Colon (tissue), 2 donors: Measurements from ENCODE around the gene CDKN2B-AS1.

ENCODE experiments used
- FAIRE-seq: peaks from 2 replicates; lab custom pipeline; 2012; peaks lifted over from hg19 to GRCh38; lab: Jason Lieb, UNC
- donor health status: control.
- donor health status: control.

Gene CDKN2B-AS1

DNA sequence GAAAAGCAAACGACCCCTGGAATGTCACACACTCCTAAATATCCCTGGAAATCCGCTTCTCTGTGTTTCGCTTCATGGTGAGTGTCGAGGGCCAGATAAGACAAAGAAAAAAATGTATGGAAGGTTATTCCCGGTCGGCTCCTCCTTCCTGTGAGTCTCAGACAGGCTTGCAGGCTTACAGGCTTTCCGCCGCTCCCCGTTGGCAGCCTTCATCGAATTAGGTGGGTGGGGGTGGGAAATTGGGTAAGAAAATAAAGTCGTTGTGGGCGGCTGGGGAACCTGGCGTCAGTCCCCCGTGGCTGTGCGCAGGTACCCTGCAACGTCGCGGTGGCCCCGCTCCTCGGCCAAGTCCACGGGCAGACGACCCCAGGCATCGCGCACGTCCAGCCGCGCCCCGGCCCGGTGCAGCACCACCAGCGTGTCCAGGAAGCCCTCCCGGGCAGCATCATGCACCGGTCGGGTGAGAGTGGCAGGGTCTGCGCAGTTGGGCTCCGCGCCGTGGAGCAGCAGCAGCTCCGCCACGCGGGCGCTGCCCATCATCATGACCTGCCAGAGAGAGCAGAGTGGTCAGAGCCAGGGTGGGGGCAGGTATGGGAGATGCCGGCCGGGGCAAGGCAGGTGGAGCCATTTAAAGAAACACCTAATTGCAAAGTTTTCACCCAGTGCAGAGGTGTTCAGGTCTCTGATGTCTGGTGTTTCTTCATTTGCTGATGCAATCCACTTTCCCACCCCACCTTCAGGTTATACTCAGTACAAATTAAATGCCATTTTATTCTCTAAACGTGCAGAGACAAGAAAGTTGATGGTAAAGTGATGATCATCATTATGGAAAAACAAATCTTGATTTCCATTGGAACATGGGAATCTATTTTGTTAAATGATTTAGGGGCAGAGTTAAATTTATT lies 11.4 kb downstream of the CDKN2B-AS1 start:
- no peak for FAIRE-seq

DNA sequence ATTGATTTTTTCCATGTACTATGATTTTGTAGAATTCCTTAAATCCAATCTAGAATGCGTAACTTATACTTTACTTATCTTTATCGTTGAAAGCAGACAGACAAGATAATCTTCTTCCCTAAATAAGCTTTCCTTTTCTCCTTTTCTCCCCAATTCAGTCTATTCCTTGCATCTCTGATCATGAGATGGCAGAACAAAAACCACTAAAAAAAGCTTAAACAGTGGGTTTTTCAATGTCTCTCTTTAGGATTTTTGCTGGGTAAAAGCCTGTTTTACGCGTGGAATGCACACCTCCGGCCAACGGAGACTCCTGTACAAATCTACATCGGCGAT lies 13.8 kb downstream of the CDKN2B-AS1 start:
- FAIRE-seq: no peak

DNA sequence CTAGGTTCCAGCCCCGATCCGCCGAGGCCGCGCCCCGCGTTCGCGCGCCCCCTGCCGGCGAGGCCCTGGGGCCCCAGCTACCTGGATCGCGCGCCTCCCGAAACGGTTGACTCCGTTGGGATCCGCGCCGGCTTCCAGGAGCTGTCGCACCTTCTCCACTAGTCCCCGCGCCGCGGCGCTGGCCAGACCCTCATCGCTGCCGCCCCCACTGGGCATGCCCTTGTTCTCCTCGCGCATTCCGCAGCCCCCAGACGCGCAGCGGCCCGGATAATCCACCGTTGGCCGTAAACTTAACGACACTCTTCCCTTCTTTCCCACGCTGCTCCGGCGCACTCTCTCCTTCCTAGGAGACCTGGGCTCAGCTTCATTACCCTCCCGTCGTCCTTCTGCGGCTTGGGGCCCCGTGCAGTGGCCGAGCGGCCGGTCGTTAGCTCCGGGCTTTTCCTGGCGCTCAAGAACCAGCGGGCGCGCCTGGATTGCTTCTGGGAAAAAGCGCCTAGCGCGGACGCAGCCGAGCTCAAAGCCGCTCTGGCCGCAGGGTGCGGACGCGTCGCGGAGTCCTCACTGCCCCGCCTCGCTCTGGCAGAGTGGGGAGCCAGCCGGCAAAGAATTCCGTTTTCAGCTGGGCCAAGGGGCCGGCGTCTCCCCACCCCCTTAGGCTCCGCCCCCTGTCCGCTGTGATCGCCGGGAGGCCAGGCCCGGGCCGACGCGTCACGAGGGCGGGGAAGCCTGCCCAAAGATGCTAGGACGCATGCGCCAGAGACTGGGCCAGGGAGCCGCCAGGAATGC lies 14.3 kb downstream of the CDKN2B-AS1 start, which contains the start of gene CDKN2B:
CDKN2B (minus strand) TSS at position 589 of the 789 bp plus-strand sequence; CDS start at position 237, 352 bp downstream.
- FAIRE-seq: no peak

DNA sequence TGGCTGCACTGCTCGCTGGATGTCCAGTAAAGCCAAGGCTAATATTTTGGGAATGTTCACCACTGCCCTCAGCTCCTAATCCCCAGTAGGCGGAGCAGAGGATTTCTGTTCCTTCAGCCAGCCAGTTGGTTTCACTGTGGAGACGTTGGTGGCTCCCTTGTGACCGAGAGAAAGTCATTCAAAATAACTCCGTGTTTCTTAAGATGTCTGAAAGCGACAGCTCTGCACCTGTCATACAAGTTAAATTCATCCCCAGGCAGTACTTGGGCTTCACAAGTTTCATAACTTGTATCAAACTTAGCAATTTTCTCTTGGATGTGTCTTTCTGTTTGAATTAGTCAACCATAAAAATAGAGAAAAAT lies 14.9 kb downstream of the CDKN2B-AS1 start:
- FAIRE-seq: no peak

DNA sequence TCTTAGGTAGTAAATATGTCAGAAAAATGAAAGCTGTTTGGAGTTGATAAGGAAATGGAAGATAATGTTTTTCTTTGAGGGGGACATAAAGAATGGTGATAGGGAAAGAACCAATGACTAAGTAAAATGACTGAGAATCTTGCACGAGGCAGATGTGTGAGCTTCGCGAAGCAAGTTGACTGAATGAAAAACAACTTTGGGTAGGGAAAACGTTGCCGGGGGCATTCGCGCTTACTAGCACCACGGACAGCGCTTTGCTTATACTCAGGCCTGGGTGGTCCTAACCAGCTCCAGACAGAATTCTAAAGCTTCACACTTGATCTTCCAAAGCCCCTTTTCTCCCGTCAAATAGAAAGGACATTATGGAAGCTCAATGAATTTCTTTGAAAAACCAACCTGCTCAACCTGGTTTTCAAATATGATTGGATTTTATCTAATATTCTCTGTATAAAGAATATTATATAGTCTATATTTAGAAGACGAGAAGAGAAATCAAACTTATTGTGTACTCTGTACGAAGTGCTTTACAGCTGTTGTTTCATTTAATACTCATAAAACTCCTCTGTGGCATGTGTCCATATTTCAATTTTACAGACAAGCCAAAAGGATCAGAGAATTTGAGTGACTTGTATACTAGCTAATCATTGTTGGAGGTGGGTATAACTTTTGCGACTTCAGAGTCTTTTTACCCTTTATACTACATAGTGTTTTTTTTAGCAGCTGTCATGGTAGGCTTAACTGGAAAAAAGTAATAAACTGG lies 16.5 kb downstream of the CDKN2B-AS1 start:
- FAIRE-seq: no peak

DNA sequence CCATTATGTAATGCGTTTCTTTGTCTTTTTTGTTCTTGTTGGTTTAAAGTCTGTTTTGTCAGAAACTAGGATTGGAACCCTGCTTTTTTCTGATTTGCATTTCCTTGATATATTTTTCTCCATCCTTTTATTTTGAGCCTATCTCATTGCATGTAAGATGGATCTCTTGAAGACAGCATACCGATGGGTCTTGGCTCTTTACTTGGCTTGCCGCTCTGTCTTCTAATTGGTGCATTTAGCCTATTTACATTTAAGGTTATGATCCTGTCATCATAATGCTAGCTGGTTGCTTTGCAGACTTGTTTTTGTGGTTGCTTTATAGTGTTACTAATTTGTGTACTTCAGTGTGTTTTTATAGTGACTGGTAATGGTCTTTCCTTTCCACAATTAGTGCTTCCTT lies 27.8 kb downstream of the CDKN2B-AS1 start:
- no peak for FAIRE-seq

DNA sequence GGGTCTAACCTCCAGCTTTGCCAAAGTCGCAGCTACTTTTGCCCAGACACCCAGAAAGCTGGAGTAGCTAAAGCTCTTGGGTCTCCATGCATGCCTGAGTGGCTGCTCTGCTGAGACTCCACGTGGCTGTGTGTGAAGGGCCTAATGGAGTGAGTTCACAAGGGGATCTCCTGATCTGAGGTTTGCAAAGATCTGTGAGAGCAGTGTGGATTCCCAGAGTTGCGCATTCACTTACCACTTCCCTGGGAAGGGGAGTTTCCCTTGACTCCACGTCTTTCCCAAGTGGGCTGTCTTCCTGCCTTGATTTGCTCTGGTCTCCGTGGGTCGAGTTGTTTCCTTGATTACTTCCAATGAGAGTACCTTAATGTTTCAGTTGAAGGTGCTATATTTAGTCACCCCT lies 32.1 kb downstream of the CDKN2B-AS1 start:
- no peak for FAIRE-seq

DNA sequence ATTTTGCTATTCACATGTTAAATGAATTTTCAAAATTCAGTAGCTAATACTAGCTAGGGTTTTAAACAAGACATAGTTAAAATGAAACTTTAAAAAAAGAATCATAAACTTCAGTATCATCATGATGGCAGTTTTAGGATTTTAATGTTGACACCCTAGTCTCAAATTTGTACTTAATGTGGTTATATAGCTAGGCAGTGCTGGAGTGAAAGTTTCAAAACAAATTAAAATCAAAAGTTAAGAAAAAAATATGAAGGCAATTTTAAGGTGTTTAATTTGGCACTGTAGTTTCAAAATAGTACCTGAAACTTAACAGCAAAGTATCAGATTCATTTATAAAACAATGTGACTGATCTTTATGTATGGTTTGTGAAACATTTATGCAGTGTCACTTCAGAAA lies 33.8 kb downstream of the CDKN2B-AS1 start:
- no peak for FAIRE-seq

DNA sequence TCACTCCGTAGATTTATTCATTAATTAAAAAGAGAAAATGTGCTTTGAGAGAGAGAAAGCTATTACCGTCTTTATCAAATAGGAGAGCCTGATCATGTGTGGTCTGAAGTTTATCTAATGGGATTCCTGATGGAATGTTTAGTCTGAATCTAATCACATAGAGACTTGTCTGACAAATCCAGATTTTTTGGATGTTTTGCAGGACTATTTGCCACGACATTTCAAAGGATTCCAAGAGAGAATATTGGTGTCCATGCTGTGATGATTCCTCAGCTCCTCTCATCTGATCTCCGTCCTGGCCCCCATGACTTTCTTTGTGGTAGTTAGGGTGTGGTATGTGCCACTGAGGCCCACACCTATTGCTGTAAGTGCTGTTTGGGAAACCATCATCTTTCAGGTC lies 34.6 kb downstream of the CDKN2B-AS1 start:
- FAIRE-seq: no peak

DNA sequence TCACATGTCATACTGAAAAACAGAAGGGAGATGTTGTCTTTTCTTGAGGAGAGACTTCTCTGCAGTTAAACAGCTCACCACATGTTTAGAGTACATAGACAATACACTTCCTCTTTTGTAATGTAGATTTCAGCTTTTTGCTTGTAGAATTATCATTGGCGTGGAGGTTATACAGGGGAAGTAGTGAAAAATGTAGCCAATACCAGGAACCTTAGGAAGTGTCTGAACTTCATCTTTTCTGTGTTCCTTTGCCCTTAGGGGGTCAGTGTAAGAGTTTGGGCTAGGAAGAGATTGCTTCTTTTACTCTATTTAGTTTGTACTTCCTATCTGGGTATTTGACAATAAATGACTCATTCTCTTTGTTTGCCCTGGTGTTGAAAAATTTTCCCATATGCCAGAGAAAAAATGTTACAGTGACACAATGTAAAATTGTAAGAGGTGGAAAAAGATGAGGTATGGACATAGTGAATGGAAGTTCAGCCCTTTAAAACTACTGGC lies 35.6 kb downstream of the CDKN2B-AS1 start:
- no peak for FAIRE-seq

DNA sequence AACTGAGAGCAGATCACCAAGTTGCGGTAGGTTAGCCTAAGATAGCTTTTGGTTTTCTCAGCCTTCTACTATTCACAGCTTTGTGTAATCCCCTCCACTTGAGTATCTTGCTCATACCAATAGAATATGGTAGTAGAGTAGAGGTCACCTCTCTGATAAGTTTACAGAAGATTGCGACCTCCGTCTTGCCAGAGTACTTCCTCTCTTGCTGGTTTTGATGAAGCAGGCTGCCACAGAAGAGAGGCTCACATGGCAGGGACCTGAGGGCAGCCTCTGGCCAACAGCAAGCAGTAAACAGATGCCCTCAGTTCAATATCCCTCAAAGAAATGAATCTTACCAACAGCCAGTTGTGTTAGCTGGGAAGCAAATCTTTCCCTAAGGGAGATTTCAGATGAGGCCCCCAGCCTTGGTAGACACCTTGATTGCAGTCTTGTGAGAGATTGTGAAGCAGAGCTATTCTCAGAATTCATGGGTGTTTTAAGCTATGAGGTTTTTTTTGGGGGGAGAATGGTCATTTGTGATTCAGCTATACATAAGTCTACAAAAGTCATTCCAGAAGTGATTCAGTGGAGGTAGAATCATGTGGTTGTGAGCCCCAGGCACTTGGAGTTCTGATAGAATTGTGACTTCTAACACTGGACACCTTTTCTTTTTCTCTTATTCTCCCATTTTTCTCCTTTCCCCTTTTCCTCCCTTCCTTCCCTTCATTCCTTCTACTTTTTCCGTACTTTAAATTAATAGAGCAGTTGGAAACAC lies 37.2 kb downstream of the CDKN2B-AS1 start:
- no peak for FAIRE-seq

DNA sequence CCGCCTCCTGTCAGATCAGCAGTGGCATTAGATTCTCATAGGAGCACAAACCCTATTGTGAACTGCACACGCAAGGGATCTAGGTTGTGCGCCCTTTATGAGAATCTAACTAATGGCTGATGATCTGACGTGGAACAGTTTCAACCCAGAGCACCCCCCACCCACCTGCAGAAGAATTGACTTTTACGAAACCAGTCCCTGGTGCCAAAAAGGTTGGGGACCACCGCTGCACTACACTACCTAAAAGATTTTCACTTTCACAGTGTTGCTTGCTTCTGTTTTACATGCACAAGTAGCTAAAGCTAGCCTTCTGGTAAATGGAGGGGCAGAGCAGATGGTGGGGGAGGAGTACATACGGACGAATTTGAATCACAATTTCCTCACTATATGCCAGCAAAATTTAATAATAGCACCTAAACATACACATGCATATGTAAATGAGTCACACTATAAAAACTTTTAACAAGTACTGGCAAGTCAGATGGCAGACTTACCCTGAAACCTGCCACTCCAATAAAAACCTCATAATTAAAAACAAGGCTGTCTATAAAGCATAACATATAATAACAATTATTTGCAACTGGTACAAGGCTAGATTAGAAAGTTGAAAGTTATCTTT lies 38.5 kb downstream of the CDKN2B-AS1 start:
- FAIRE-seq: no peak

DNA sequence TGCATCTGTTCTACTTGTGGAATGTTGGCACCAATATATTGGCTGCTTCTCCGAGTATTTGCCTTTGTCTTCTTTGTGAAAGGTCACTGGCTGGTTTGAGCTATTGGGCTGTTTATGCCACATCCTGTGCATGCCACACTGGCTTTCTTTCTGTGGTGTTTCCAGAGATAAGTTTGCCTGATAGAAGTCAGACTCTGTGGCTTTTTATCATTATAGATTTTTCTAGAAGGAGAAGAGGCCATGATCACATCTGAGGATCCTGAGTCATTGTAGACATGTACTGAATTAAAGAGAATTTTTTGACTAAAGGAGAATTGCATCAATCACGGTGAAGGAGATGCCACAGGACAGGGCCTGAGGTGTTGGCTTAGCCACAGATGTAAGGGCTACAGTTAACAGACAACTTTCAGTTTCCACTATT lies 41.0 kb downstream of the CDKN2B-AS1 start:
- FAIRE-seq: no peak

DNA sequence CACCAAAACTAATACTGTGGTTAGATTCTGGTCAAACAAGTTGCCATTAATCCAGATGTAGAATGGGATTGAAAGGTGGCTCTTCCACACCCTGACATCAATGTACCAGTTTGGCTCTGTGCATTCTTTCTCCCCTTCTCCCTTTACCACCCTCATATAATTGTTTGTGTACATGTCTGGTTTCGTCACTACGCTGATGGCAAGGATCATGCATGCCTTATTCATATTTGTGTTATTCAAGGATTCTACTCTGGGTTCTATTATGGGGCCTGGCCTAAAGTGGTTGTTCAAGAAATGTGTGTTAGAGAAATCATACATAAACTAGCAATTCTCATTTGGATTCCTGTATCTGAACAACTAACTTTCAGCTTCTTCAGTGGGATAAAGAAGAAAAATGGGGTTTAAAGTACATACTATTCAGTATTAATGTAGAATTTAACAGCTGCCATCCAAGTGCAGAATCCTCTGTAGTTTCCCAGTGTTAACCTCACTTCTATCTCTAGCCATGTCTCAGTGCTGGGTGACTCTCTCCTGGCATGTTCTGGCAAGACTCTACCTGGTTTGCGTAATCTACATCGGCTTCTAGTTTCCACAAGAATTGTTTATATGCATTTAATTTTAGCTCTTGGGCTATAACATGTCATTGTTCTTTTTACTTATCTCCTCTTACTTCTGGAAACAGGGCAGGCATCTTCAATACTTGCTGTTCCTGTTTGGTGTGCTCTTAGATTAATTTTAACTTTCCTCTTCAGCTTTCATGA lies 42.5 kb downstream of the CDKN2B-AS1 start:
- FAIRE-seq: no peak

DNA sequence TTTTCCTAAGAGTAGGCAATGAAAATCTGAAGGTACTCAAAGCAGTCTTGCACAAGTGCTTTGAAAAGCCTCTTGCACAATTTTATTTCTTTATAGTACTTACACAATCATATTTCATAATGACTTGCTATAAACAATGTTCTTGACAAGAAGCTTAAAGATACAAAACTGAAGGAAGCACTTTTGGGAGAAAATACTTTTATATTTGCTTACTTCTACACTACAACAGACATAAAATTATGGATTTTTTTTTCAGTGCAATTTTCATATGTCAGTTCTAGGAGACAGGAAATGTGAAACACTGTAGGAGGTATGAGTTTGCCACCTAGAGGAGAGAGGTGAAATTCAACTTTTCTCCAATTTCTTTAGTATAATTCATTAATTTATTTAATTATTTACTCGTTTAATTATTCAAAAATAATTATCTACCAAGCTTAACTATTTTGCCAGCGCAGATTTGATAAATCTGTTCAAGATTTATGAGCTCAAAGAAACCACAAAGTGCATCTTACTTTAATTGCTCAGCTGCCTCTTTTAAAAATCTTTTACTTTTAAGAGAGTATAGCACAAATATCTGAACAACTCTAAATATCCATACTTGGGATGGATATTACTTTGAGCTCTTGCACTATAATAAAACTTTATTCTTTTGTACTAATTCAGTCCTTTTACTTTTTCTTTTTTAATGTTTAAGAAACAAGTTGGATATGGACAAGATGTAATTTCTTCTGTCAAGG lies 43.5 kb downstream of the CDKN2B-AS1 start:
- FAIRE-seq: peak; percentile 91

DNA sequence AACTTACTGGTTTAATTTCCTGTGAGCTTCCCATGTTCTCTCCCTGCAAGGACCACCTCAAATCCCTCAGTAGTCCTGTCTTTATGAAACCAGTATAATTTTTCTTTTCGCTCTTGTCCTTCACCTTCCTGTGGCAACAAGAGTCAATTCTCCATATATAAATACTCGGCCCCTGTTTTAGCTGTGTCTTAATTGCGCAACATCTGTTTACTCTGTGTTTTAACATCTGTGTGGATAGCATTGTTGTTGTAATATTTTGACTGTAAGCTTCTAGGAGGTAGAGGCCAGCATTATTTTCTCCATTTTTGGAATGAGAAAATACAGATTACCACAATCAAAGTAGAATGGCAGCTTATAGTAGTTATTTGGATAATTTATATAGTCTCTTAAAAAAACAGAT lies 44.7 kb downstream of the CDKN2B-AS1 start:
- no peak for FAIRE-seq

DNA sequence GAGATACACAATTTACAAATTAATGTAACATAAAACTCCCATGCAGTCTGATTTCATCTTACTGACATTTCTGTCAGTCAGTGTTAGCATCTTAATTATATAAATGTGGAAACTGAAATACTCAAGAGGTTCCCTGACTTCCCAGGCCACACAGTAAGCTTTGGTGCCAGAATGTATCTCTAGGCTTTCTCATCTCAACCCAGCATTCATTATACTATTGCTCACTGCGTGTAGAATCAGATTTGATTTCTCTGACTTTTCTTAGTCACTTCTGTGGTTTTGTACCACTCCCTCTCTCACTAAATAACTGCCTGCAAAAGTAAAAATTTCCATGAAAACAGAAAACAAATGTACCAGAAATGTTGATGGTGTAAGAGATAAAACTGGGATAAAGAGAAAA lies 46.2 kb downstream of the CDKN2B-AS1 start:
- FAIRE-seq: no peak

DNA sequence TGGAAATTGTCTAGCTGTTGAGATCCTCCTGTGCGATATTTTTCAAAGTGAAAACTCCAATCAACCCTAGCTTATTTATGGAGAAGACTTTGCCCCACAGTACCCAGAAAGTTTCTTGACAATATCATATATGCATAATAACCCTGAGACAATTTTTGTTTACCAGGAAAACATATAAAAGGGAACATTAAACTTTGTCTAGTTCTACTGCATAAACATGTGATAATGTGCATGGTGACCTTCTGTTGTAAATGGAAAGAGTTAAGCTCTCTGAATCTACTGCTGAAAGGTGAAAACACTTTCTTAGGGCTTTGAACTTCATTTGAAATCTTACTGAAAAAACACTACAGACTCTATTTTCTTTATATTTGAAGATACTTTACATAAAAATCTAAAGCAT lies 46.8 kb downstream of the CDKN2B-AS1 start:
- peak; percentile 47 for FAIRE-seq

DNA sequence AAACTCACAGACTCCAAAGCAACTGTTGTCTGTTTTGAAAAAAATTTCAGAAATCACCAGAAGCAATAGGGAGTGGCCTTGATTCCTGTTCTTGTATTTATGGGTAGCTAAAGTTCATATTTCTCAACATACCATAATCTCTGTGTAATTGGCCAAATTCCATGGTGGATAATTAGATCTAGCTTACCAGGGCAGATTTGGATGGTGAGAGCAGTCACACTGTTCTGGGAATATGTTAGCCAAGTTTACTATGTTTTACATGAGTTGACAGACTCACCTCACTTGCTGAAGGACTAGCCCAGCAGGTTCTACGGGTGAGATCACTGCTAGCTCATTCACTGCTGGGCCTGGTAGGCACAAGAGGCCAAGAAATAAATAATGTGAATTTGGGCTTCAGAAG lies 47.2 kb downstream of the CDKN2B-AS1 start:
- FAIRE-seq: no peak

DNA sequence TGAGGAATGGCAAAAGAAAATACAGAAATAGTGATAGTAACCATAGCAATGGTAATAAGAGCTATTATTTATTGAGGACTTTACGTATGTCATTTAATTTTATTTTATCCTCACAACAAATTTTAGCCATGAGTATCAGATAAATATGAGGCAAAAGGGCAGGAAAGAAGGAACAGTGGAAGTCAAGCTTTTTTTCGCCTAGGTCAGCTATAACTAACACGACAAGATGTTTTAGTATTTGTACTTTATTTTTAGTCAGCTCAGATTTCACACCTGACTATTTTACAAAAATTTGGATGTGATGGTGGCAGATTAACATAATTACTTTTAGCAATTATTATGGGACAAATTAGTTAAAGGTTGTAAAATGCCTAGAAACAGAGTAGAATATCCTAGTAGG lies 49.3 kb downstream of the CDKN2B-AS1 start:
- FAIRE-seq: no peak
